DMS153 treated with DMSO at 0.1 percent for 48 hours (cell line): Measurements from ENCODE around the gene CASQ1.

Experiments used
- DNase-seq: peaks from one replicate; lab custom pipeline; 2025; ENCODE audit not compliant: unreplicated experiment; lab: John Stamatoyannopoulos, UW

Gene CASQ1

DNA sequence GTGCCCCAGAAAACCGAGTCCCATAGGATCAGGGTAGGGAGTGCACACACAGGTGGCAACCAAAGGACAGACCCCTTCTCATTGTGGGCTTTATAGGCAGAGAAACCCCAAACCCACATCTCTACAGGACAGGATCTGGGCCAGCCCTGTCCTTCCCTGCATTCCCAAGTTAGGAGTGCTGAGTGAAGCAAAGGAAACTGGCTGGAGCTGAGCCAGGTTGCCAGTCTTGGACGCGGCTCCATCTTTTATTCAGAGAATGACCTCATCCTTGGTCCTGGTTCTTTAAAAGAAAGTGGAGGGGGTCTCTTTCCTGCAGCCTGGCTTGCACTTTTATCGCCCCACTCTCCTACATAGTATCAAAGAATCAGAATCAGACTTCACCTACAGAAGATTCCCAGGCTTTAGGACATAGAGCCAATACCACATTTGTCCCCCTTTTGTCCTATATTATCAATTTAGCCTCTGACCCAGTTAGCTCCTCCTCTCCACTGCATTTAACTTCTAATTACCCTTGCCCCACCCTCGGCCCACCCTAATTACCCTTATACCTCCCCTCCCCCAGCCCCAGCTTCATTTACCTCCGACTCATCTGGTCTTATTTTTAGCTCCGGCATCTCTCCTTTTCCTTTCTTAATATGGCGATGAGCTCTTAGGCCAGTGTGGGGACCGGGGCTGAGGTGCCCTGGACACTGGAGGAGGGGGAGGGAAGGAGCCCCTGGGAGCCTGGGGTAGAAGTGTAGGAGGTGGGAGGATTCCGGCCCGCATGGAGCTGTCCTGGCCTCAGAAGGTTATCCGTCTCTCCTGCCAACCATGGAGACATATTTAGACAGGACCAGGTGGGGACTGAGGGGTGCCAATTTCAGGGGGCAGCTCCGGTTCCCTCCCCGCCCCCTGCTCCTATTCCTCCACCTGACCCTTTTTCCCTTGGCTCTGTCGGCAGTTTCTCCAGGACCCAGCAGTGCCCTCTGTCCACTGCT, at the start of gene CASQ1:
Gene CASQ1 (plus strand): TSS at position 927 of the 977 bp plus-strand sequence. CDS start 177 bp downstream, outside the sequence.
- no peak for DNase-seq

DNA sequence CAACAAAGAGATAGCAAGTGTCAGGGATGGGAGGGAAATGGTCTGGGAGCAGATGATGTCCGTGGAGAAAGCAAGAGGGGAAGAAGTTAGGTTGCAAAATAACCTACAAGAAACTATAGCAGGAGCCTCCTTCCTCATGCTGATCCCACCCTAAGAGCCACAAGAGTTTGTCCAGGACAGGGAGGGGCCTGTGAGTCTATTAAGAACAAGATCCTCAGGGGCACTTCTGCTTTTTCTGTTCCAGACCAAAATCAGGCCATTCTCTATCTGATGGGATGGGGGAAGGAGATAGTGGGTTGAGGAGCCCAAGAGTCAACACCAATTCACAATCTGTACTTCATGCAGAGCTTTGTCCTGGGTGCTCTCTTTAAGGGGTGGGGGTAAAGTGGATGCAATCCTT, 46.7 kb upstream of the CASQ1 start:
- DNase-seq: no peak

DNA sequence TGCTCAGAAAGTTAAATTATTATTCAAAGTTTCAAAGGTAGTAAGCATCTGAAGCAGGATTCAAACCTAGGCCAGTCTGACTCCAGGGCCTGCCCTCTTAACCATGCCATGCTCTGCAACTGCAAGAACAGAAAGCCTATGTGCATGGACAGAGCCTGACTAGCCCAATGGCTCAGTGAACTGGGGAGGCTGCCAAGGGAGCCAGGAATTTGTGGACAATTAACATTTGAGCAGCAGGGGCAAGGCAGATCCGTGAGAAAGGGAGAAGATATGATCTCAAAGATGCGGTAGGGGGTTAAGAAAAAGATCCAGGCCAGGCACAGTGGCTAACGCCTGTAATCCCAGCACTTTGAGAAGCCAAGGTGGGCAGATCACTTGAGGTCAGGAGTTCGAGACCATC, 45.5 kb upstream of the CASQ1 start:
- DNase-seq: no peak

GRCh38 chr1:160146107-160146506, 44.3 kb upstream of the CASQ1 start:
- no peak for DNase-seq

DNA sequence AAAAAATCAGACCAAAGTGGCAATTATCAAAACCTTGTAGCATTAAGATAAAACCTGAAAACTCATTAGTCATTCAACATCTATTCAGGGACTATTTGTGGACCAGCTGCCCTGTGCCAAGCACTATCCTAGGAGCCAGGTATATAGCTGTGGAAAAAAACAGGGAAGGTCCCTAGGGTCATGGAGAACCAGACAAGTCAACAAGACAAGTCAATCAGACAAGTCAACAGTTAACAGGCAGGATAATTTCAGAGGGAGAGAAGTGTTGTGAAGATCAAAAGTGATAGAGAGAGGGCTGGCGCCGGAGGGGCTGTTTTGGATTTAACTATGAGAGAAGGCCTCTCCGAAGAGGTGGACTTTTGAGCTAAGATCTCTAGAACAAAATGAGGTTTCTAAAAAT, 42.3 kb upstream of the CASQ1 start:
- no peak for DNase-seq

- no peak for DNase-seq
Observed at GRCh38 chr1:160149233-160149632, 41.1 kb upstream of the CASQ1 start.

- DNase-seq: no peak
Observed at GRCh38 chr1:160149716-160150115, 40.7 kb upstream of the CASQ1 start.

DNA sequence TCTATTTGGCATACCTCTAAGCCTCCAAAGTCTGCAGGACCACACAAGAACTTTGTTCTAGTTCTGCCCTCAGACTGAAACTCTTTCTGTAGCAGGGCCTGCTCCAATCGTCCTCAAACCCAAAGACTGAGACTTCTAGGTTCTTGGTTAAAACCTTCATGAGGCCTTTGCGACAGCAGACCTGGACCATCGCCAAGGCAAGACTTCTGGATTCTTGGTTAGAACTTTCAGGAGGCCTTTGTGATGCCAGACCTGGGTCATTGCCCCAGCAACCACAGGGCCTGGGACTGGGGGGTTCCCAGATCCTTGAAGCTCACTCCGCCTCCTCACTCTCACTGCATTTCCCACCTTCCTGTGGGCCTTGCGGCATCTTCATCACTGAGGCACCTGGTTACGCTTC, 39.1 kb upstream of the CASQ1 start, which contains the start of gene ATP1A4:
Gene ATP1A4 (plus strand): TSS at position 301 of the 400 bp plus-strand sequence. CDS start 438 bp downstream, outside the sequence.
- no peak for DNase-seq

DNA sequence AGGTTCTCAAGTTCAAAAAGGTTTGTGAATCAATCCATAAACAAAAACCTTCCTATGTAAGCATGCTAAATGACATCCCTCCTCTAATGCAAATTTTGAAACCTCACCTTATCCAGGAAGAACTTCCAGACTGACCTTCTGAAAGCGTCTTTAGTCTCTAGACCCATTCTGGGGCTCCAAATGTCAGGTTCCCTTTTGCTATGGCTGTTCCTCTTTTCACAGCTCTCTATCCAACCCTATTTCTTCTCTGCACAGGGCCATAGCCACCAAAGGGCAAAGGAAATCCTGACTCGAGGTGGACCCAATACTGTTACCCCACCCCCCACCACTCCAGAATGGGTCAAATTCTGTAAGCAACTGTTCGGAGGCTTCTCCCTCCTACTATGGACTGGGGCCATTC, 35.6 kb upstream of the CASQ1 start:
- no peak for DNase-seq

GRCh38 chr1:160156361-160156760, 34.0 kb upstream of the CASQ1 start:
- no peak for DNase-seq

DNA sequence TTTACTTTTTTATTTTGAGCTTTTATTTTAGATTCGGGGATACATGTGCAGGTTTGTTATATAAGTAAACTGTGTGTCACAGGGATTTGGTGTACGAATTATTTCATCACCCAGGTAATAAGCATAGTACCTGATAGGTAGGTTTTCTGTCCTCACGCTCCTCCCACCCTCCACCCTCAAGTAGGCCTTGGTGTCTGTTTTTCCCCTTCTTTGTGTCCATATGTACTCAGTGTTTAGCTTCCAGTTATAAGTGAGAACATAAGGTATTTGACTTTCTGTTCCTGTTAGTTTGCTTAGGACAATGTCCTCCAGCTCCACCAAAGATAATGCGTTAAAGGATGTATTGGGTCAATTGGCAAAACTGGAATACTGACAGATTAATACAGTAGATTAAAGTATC, 33.2 kb upstream of the CASQ1 start:
- no peak for DNase-seq

GRCh38 chr1:160158031-160158430, 32.3 kb upstream of the CASQ1 start:
- no peak for DNase-seq

- no peak for DNase-seq
Observed at GRCh38 chr1:160158534-160158933, 31.8 kb upstream of the CASQ1 start.

- DNase-seq: no peak
Observed at GRCh38 chr1:160159846-160160245, 30.5 kb upstream of the CASQ1 start.

- no peak for DNase-seq
Observed at GRCh38 chr1:160161965-160162705, 28.2 kb upstream of the CASQ1 start.

- no peak for DNase-seq
Observed at GRCh38 chr1:160162931-160163330, 27.4 kb upstream of the CASQ1 start.

GRCh38 chr1:160163615-160164014, 26.8 kb upstream of the CASQ1 start:
- no peak for DNase-seq

GRCh38 chr1:160164121-160164520, 26.3 kb upstream of the CASQ1 start:
- no peak for DNase-seq

DNA sequence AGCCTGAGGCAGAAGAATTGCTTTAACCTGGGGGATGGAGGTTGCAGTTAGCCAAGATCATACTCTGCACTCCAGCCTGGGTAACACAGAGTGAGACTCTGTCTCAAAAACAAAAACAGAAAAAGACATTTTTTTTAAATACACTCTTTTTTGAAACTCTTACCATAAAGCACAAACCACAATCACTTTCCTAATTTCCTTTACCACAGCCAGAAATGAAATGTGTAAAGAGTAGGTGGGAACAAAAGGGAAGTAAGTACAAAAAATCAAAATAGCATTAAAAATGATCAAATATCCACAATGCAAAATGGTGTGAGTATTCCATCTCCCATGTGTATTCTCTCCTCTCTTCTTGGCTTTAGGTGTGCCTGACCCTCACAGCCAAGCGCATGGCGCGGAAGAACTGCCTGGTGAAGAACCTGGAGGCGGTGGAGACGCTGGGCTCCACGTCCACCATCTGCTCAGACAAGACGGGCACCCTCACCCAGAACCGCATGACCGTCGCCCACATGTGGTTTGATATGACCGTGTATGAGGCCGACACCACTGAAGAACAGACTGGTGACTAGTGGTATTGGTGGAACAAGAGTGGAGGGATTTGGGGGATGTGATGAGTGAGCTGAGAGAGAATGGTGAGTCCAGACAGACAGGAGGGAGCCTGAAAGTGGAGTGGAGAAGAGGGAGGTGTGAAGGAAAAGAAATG, 24.1 kb upstream of the CASQ1 start:
- DNase-seq: no peak

- no peak for DNase-seq
Observed at GRCh38 chr1:160167056-160167455, 23.3 kb upstream of the CASQ1 start.

- DNase-seq: no peak
Observed at GRCh38 chr1:160167580-160167979, 22.8 kb upstream of the CASQ1 start.
